Thyroid gland (tissue), 4 donors: ENCODE data around the gene LMO7.

ENCODE experiments used
- POLR2A ChIP-seq, 2 donors: fragments of 450-650 bp; IDR thresholded peaks; one replicate each; pipeline ENCODE4 v1.6.1; 2017; ENCODE audit warnings: antibody characterized with exemption in 2 of 2, mild to moderate bottlenecking in 2 of 2, moderate library complexity in 1 of 2
- TF ChIP-seq, protein P1 (sequence below), 6 experiments: fragments of 200-600 bp in 3 of 6; fragments of 450-650 bp in 3 of 6; sonication (generic) in 3 of 6; IDR thresholded peaks; one replicate each; pipeline ENCODE4 v1.5.1; 2016 to 2019; ENCODE audit warnings: antibody characterized with exemption in 6 of 6, mild to moderate bottlenecking in 2 of 6, inconsistent platforms in 1 of 6, moderate library complexity in 1 of 6

DNA sequence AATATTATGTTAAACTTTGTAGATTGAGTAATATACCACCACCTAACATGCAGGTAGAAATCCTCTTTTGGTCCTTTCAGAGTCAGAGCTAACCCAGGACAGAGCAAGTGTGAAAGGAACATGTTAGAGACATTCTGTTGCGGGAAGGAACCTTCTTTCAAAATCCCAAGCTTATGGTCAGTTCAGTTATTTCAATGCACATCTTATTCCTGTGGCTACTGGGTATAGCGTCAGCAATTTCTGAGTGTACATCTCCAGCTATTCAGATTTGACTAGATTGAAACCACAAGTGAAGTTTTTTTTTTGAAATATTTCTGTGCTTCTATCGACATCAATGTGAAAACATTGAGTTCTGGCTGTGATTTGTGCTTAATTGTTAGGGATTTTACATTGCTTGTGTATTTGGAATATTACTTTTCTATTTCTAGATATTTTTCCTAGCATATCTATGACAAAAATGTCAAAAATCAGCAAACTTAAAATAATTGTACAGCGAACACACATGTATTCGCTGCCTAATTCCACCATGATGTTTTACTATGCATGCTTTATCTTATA lies 165.3 kb downstream of the LMO7 start:
- TF ChIP-seq, protein P1, sequence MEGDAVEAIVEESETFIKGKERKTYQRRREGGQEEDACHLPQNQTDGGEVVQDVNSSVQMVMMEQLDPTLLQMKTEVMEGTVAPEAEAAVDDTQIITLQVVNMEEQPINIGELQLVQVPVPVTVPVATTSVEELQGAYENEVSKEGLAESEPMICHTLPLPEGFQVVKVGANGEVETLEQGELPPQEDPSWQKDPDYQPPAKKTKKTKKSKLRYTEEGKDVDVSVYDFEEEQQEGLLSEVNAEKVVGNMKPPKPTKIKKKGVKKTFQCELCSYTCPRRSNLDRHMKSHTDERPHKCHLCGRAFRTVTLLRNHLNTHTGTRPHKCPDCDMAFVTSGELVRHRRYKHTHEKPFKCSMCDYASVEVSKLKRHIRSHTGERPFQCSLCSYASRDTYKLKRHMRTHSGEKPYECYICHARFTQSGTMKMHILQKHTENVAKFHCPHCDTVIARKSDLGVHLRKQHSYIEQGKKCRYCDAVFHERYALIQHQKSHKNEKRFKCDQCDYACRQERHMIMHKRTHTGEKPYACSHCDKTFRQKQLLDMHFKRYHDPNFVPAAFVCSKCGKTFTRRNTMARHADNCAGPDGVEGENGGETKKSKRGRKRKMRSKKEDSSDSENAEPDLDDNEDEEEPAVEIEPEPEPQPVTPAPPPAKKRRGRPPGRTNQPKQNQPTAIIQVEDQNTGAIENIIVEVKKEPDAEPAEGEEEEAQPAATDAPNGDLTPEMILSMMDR (IDR thresholded peaks at IDR 0.05), result no peak
- TF ChIP-seq POLR2A (IDR thresholded peaks at IDR 0.05), result no peak
